T-helper 2 cell treated with Interferon-gamma antibody and Interleukin-4, amounts not matched to agents 5 μg/mL and 100 μg/mL, for 36 hours (primary cell): ENCODE data around the gene GXYLT1.
"Not testable (repeated sequence)": the region's sequence is repeated elsewhere in the genome, so short reads cannot be mapped to it uniquely, and the experiment has no call there.

Source experiments
- DNase-seq: peaks from one replicate; pipeline ENCODE4 v3.0.0; 2021; ENCODE audit warnings: low spot score
- H3K27ac Mint-ChIP-seq: one replicate; pipeline ENCODE4 v1.8.0; 2021; ENCODE audit warnings: mild to moderate bottlenecking, mixed read lengths
- H3K27me3 Mint-ChIP-seq: one replicate; pipeline ENCODE4 v1.8.0; 2021; ENCODE audit warnings: low read depth, mixed read lengths
- H3K36me3 Mint-ChIP-seq: one replicate; pipeline ENCODE4 v1.8.0; 2021; ENCODE audit warnings: low read depth, mixed read lengths
- H3K4me1 Mint-ChIP-seq: one replicate; pipeline ENCODE4 v1.8.0; 2021; ENCODE audit warnings: low read depth, mixed read lengths
- H3K4me3 Mint-ChIP-seq: one replicate; pipeline ENCODE4 v1.8.0; 2022; ENCODE audit warnings: mild to moderate bottlenecking, moderate library complexity, mixed read lengths
- H3K9me3 Mint-ChIP-seq: one replicate; pipeline ENCODE4 v1.8.0; 2021; ENCODE audit warnings: mixed read lengths

Gene GXYLT1

GRCh38 chr12:42144408-42145196, at the start of gene GXYLT1:
Gene GXYLT1 (minus strand): TSS chr12:42144874. CDS start chr12:42144646, 228 bp downstream.
- no peaks in the 10 kb centered on the region for H3K9me3 Mint-ChIP-seq
- DNase-seq: peak; percentile 90
- H3K4me1 Mint-ChIP-seq: peaks cover 33% of the 10 kb centered on the region
- H3K36me3 Mint-ChIP-seq: peaks cover 3% of the 10 kb centered on the region
- H3K27me3 Mint-ChIP-seq: peaks cover 8% of the 10 kb centered on the region
- peak within 1 kb of the TSS; percentile 87 for H3K27ac Mint-ChIP-seq
- peak within 1 kb of the TSS; percentile 94 for H3K4me3 Mint-ChIP-seq

GRCh38 chr12:42192686-42193085, 48.0 kb upstream of the GXYLT1 start:
- no peak overlapping the region for H3K27ac Mint-ChIP-seq
- no peaks in the 10 kb centered on the region for H3K27me3 Mint-ChIP-seq
- DNase-seq: no peak

GRCh38 chr12:42192258-42192657, 47.6 kb upstream of the GXYLT1 start:
- DNase-seq: no peak
- Mint-ChIP-seq H3K27me3 (no peaks in the 10 kb centered on the region), H3K27ac (no peak overlapping the region), H3K9me3 (no peaks in the 10 kb centered on the region), H3K4me3 (no peak overlapping the region), H3K36me3 (peaks cover 9% of the 10 kb centered on the region), H3K4me1 (no peaks in the 10 kb centered on the region)

More at GRCh38 chr12:42192686-42193085, 48.0 kb upstream of the GXYLT1 start:
- no peak overlapping the region for H3K4me3 Mint-ChIP-seq
- no peaks in the 10 kb centered on the region for H3K4me1 Mint-ChIP-seq
- H3K36me3 Mint-ChIP-seq: peaks cover 9% of the 10 kb centered on the region
- no peaks in the 10 kb centered on the region for H3K9me3 Mint-ChIP-seq

- peaks cover 6% of the 10 kb centered on the region for H3K36me3 Mint-ChIP-seq
- no peaks in the 10 kb centered on the region for H3K9me3 Mint-ChIP-seq
- no peaks in the 10 kb centered on the region for H3K27me3 Mint-ChIP-seq
- H3K4me3 Mint-ChIP-seq: no peak overlapping the region
- no peak for DNase-seq
- no peak overlapping the region for H3K27ac Mint-ChIP-seq
- H3K4me1 Mint-ChIP-seq: no peaks in the 10 kb centered on the region
Measured at GRCh38 chr12:42190376-42190775, 45.7 kb upstream of the GXYLT1 start.

GRCh38 chr12:42188275-42188674, 43.6 kb upstream of the GXYLT1 start:
- not testable (repeated sequence) for DNase-seq, H3K4me1 Mint-ChIP-seq, H3K9me3 Mint-ChIP-seq, H3K4me3 Mint-ChIP-seq, H3K27ac Mint-ChIP-seq, H3K27me3 Mint-ChIP-seq
- H3K36me3 Mint-ChIP-seq: peaks cover 14% of the 10 kb centered on the region

- H3K4me3 Mint-ChIP-seq: no peak overlapping the region
- H3K27me3 Mint-ChIP-seq: no peaks in the 10 kb centered on the region
- H3K36me3 Mint-ChIP-seq: peaks cover 14% of the 10 kb centered on the region
- no peaks in the 10 kb centered on the region for H3K4me1 Mint-ChIP-seq
- DNase-seq: no peak
- no peak overlapping the region for H3K27ac Mint-ChIP-seq
- no peaks in the 10 kb centered on the region for H3K9me3 Mint-ChIP-seq
Measured at GRCh38 chr12:42187799-42188198, 43.1 kb upstream of the GXYLT1 start.

- Mint-ChIP-seq H3K27ac (no peak overlapping the region), H3K4me3 (no peak overlapping the region), H3K27me3 (no peaks in the 10 kb centered on the region), H3K36me3 (peaks cover 10% of the 10 kb centered on the region), H3K4me1 (peaks cover 4% of the 10 kb centered on the region), H3K9me3 (no peaks in the 10 kb centered on the region)
- DNase-seq: no peak
Measured at GRCh38 chr12:42186793-42187192, 42.1 kb upstream of the GXYLT1 start.

GRCh38 chr12:42182394-42182793, 37.7 kb upstream of the GXYLT1 start:
- DNase-seq: no peak
- Mint-ChIP-seq H3K27ac (no peak overlapping the region), H3K9me3 (no peaks in the 10 kb centered on the region), H3K4me1 (peaks cover 4% of the 10 kb centered on the region), H3K27me3 (no peaks in the 10 kb centered on the region), H3K36me3 (peaks cover 12% of the 10 kb centered on the region), H3K4me3 (no peak overlapping the region)

- peaks cover 8% of the 10 kb centered on the region for H3K9me3 Mint-ChIP-seq
- H3K4me1 Mint-ChIP-seq: peaks cover 4% of the 10 kb centered on the region
- peaks cover 21% of the 10 kb centered on the region for H3K36me3 Mint-ChIP-seq
- H3K27me3 Mint-ChIP-seq: no peaks in the 10 kb centered on the region
- DNase-seq: no peak
- H3K4me3 Mint-ChIP-seq: no peak overlapping the region
- H3K27ac Mint-ChIP-seq: no peak overlapping the region
Measured at GRCh38 chr12:42180990-42181596, 36.4 kb upstream of the GXYLT1 start.

GRCh38 chr12:42178101-42178500, 33.4 kb upstream of the GXYLT1 start:
- DNase-seq: no peak
- H3K4me3 Mint-ChIP-seq: no peak overlapping the region
- H3K36me3 Mint-ChIP-seq: peaks cover 22% of the 10 kb centered on the region
- H3K9me3 Mint-ChIP-seq: peaks cover 8% of the 10 kb centered on the region
- H3K27me3 Mint-ChIP-seq: no peaks in the 10 kb centered on the region
- peaks cover 4% of the 10 kb centered on the region for H3K4me1 Mint-ChIP-seq
- H3K27ac Mint-ChIP-seq: no peak overlapping the region

- peaks cover 8% of the 10 kb centered on the region for H3K9me3 Mint-ChIP-seq
- peaks cover 2% of the 10 kb centered on the region for H3K4me1 Mint-ChIP-seq
- H3K36me3 Mint-ChIP-seq: peaks cover 34% of the 10 kb centered on the region
- no peak overlapping the region for H3K27ac Mint-ChIP-seq
- H3K27me3 Mint-ChIP-seq: no peaks in the 10 kb centered on the region
- H3K4me3 Mint-ChIP-seq: no peak overlapping the region
- DNase-seq: no peak
Measured at GRCh38 chr12:42174978-42175377, 30.3 kb upstream of the GXYLT1 start.

- H3K36me3 Mint-ChIP-seq: peaks cover 34% of the 10 kb centered on the region
- H3K9me3 Mint-ChIP-seq: peaks cover 8% of the 10 kb centered on the region
- no peak for DNase-seq
- H3K4me3 Mint-ChIP-seq: no peak overlapping the region
- peaks cover 2% of the 10 kb centered on the region for H3K4me1 Mint-ChIP-seq
- no peaks in the 10 kb centered on the region for H3K27me3 Mint-ChIP-seq
- peak overlapping the region; percentile 20 for H3K27ac Mint-ChIP-seq
Measured at GRCh38 chr12:42173961-42174521, 29.4 kb upstream of the GXYLT1 start.

GRCh38 chr12:42172441-42173210, 28.0 kb upstream of the GXYLT1 start:
- H3K27me3 Mint-ChIP-seq: no peaks in the 10 kb centered on the region
- no peak overlapping the region for H3K4me3 Mint-ChIP-seq
- H3K27ac Mint-ChIP-seq: no peak overlapping the region
- DNase-seq: no peak
- peaks cover 35% of the 10 kb centered on the region for H3K36me3 Mint-ChIP-seq
- H3K4me1 Mint-ChIP-seq: peaks cover 2% of the 10 kb centered on the region
- H3K9me3 Mint-ChIP-seq: peaks cover 8% of the 10 kb centered on the region

GRCh38 chr12:42167711-42168110, 23.0 kb upstream of the GXYLT1 start:
- peaks cover 8% of the 10 kb centered on the region for H3K4me1 Mint-ChIP-seq
- no peak for DNase-seq
- H3K36me3 Mint-ChIP-seq: peaks cover 14% of the 10 kb centered on the region
- no peaks in the 10 kb centered on the region for H3K9me3 Mint-ChIP-seq
- H3K27me3 Mint-ChIP-seq: no peaks in the 10 kb centered on the region
- no peak overlapping the region for H3K4me3 Mint-ChIP-seq
- no peak overlapping the region for H3K27ac Mint-ChIP-seq
